Neural progenitor cell (in vitro differentiated cells): ENCODE data around the gene ATP2B3. TPM values are rescaled to one million over a fixed set of nuclear protein-coding genes. Genes with fewer than 3 reads are reported as not detected.

ENCODE experiments used
- DNase-seq: peaks from one replicate; pipeline ENCODE4 v3.0.0-alpha.2; 2016; ENCODE audit warnings: low spot score
- H2AFZ ChIP-seq: fragments of 200-600 bp; sonication (generic); replicated peaks from 2 replicates; pipeline ENCODE4 v1.6.1; 2016; ENCODE audit warnings: antibody characterized with exemption
- H3F3A ChIP-seq: fragments of 200-600 bp; sonication (generic); 2 replicates; pipeline ENCODE4 v1.6.1; 2016; ENCODE audit warnings: antibody characterized with exemption, low read depth
- H3K27ac ChIP-seq: fragments of 200-600 bp; sonication (generic); 2 replicates; pipeline ENCODE4 v1.5.1; 2016; ENCODE audit warnings: mild to moderate bottlenecking
- H3K27me3 ChIP-seq: fragments of 200-600 bp; sonication (generic); 2 replicates; pipeline ENCODE4 v1.6.1; 2016; ENCODE audit warnings: mild to moderate bottlenecking, moderate library complexity
- H3K36me3 ChIP-seq: fragments of 200-600 bp; sonication (generic); 2 replicates; pipeline ENCODE4 v1.5.1; 2016
- H3K4me1 ChIP-seq: fragments of 200-600 bp; sonication (generic); 2 replicates; pipeline ENCODE4 v1.6.1; 2016; ENCODE audit warnings: mixed run types
- H3K4me2 ChIP-seq: fragments of 200-600 bp; sonication (generic); 2 replicates; pipeline ENCODE4 v1.6.1; 2016
- H3K4me3 ChIP-seq: fragments of 200-600 bp; sonication (generic); 2 replicates; pipeline ENCODE4 v1.5.1; 2016
- H3K79me2 ChIP-seq: fragments of 200-600 bp; sonication (generic); 2 replicates; pipeline ENCODE4 v1.6.1; 2016; ENCODE audit warnings: low read depth
- H3K9ac ChIP-seq: fragments of 200-600 bp; sonication (generic); 2 replicates; pipeline ENCODE4 v1.6.1; 2016
- H3K9me3 ChIP-seq: fragments of 200-600 bp; sonication (generic); 2 replicates; pipeline ENCODE4 v1.5.1; 2016; ENCODE audit warnings: low read depth
- H4K20me1 ChIP-seq: fragments of 200-600 bp; sonication (generic); 2 replicates; pipeline ENCODE4 v1.6.1; 2016; ENCODE audit warnings: low read depth
- H3K27ac Mint-ChIP-seq: 3 replicates; pipeline ENCODE4 v1.8.0; 2021; ENCODE audit warnings: mixed read lengths
- H3K27me3 Mint-ChIP-seq: 2 replicates; pipeline ENCODE4 v1.8.0; 2022; ENCODE audit warnings: low read depth, mild to moderate bottlenecking, inconsistent platforms, moderate library complexity, mixed read lengths; ENCODE audit not compliant: insufficient read depth
- H3K36me3 Mint-ChIP-seq: 3 replicates; pipeline ENCODE4 v1.8.0; 2021; ENCODE audit warnings: mixed read lengths
- H3K4me1 Mint-ChIP-seq: 3 replicates; pipeline ENCODE4 v1.8.0; 2021; ENCODE audit warnings: mixed read lengths
- H3K4me3 Mint-ChIP-seq: 3 replicates; pipeline ENCODE4 v1.8.0; 2021; ENCODE audit warnings: mild to moderate bottlenecking, moderate library complexity, mixed read lengths
- H3K9me3 Mint-ChIP-seq: 3 replicates; pipeline ENCODE4 v1.8.0; 2020; ENCODE audit warnings: mixed read lengths
- EZH2 ChIP-seq: fragments of 200-600 bp; sonication (generic); IDR thresholded peaks from 2 replicates; pipeline ENCODE4 v1.6.1; 2017; ENCODE audit warnings: antibody characterized with exemption, mild to moderate bottlenecking, moderate library complexity
- EZH2phosphoT487 ChIP-seq: fragments of 200-600 bp; sonication (generic); IDR thresholded peaks from 2 replicates; pipeline ENCODE4 v1.6.1; 2017; ENCODE audit warnings: antibody characterized with exemption
- total RNA-seq: library from RNA; depleted of rRNA; stranded (reverse); fragments of >200 nt; gene quantifications from 2 replicates; pipeline ENCODE4 v1.2.3, GENCODE V29; 2015; ENCODE audit warnings: low replicate concordance
- TF ChIP-seq, protein P1 (sequence below): fragments of 200-600 bp; sonication (generic); IDR thresholded peaks from 2 replicates; pipeline ENCODE4 v1.5.1; 2017; ENCODE audit warnings: antibody characterized with exemption, mild to moderate bottlenecking

Gene ATP2B3
- total RNA-seq, 1 donor from 2014 or later, result not detected

DNA sequence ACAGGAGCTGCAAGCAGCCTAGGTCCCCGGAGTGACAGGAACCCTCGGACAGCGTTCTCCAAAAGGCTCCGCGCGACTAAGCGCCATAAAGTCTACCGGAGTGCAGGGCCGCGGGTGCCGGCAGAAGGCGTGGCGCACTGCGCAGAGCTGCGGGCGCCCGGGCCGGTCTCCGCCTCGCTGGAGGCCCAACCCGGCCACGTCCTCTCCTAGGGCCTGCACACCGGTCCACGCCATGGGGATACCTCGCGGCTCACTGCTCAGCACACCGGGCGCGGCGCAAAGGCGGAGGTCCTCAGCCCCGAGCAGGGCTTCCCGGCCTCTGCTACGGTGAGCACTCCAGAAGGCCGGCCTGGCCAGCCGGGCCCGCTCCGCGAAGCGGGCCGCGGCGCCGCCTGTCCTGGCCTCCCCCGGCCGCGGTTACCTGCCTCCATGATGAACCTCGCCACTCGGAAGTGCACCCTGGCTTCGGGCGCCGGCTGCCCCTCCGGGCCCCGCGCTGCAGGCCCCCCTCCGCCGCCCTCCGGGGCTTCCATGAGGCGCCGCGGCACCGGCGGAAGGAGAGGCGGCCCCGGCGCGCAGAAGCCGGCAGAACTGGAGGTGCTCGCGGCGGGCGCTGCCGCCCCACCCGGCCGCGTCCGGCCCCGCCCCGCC is 81.2 kb downstream of the ATP2B3 start, which contains the start of gene CCNQ:
TSS of gene CCNQ (minus strand) at position 599 of the 651 bp plus-strand sequence. CDS start at position 533, 66 bp downstream.
- Mint-ChIP-seq H3K4me3 (peak within 1 kb of the TSS; percentile 88), H3K9me3 (peaks cover 42% of the 10 kb centered on the region)
- H2AFZ ChIP-seq, result peak within 1 kb of the TSS; percentile 69

DNA sequence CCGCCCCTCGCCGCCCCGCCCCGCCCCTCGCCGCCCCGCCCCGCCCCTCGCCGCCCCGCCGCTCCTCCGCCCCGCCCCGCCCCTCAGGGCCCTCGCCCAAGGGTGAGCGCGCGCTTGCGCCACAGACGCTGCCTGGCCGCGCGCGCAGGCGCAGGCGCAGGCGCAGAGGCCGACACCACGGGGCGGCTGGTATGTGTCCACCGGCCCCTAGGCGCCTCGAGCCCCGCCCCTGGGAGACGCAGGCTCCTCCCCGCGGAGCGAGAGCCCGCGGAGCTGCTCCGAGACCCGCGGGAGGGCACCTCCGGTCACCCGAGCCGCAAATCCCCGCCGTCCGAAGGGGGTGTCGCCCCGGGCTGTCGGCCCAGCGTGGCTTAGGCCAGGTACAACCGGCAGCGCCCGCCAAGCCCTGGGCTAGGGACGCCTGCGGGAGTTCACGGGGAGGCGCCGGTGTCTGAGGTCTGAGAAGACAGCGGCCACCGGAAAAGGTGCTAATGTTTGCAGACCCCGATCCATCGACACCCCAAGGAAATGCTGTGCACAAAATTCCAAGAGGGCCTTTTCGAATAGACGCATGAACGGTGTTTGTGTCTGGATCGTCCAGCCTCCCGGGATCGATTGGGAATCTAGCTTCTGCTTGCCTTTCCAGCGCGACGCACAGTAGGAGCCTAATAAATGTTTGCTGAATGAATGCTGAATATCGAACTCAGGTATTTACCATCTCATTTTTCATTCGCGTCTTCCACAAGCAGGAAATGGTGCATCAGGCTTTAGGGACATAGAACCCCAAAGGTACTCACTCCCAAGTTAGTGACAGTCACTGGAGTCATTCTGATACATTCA is 82.0 kb downstream of the ATP2B3 start:
- H3K4me3 Mint-ChIP-seq, result peak overlapping the region; percentile 85
- peak overlapping the region; percentile 36 for H3K9ac ChIP-seq
- H3K4me3 ChIP-seq, result peak overlapping the region; percentile 71
- H3K4me2 ChIP-seq, result peak overlapping the region; percentile 70
- H3K27ac Mint-ChIP-seq, result no peak overlapping the region
- H3F3A ChIP-seq, result no peaks in the 10 kb centered on the region
- peaks cover 15% of the 10 kb centered on the region for H3K27me3 Mint-ChIP-seq
- H3K9me3 Mint-ChIP-seq, result peaks cover 47% of the 10 kb centered on the region
- peaks cover 5% of the 10 kb centered on the region for H4K20me1 ChIP-seq
- no peak overlapping the region for H3K27ac ChIP-seq
- TF ChIP-seq, protein P1, sequence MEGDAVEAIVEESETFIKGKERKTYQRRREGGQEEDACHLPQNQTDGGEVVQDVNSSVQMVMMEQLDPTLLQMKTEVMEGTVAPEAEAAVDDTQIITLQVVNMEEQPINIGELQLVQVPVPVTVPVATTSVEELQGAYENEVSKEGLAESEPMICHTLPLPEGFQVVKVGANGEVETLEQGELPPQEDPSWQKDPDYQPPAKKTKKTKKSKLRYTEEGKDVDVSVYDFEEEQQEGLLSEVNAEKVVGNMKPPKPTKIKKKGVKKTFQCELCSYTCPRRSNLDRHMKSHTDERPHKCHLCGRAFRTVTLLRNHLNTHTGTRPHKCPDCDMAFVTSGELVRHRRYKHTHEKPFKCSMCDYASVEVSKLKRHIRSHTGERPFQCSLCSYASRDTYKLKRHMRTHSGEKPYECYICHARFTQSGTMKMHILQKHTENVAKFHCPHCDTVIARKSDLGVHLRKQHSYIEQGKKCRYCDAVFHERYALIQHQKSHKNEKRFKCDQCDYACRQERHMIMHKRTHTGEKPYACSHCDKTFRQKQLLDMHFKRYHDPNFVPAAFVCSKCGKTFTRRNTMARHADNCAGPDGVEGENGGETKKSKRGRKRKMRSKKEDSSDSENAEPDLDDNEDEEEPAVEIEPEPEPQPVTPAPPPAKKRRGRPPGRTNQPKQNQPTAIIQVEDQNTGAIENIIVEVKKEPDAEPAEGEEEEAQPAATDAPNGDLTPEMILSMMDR, result no peak
- TF ChIP-seq EZH2phosphoT487 (no peak), EZH2 (no peak)
- peaks cover 8% of the 10 kb centered on the region for H3K36me3 Mint-ChIP-seq
- peaks cover 17% of the 10 kb centered on the region for H3K4me1 Mint-ChIP-seq
- no peaks in the 10 kb centered on the region for H3K36me3 ChIP-seq
- H3K79me2 ChIP-seq, result peaks cover 20% of the 10 kb centered on the region
- no peaks in the 10 kb centered on the region for H3K9me3 ChIP-seq
- peak; percentile 93 for DNase-seq
- peak overlapping the region; percentile 69 for H2AFZ ChIP-seq
- H3K4me1 ChIP-seq, result no peaks in the 10 kb centered on the region
- no peaks in the 10 kb centered on the region for H3K27me3 ChIP-seq

More for the DNA sequence above, 81.2 kb downstream of the ATP2B3 start, which contains the start of gene CCNQ:
- Histone ChIP-seq H3K4me3 (peak within 1 kb of the TSS; percentile 74), H3F3A (no peaks in the 10 kb centered on the region), H3K4me1 (no peaks in the 10 kb centered on the region), H3K9ac (peak within 1 kb of the TSS; percentile 52), H3K4me2 (peak within 1 kb of the TSS; percentile 83), H3K9me3 (no peaks in the 10 kb centered on the region), H3K27me3 (no peaks in the 10 kb centered on the region), H3K36me3 (no peaks in the 10 kb centered on the region), H3K27ac (no peak within 1 kb of the TSS), H4K20me1 (peaks cover 5% of the 10 kb centered on the region), H3K79me2 (peaks cover 20% of the 10 kb centered on the region)
- Mint-ChIP-seq H3K4me1 (peaks cover 17% of the 10 kb centered on the region), H3K27me3 (peaks cover 15% of the 10 kb centered on the region), H3K27ac (no peak within 1 kb of the TSS), H3K36me3 (peaks cover 8% of the 10 kb centered on the region)
- TF ChIP-seq, protein P1, result no peak
- TF ChIP-seq EZH2, result no peak
- peak; percentile 24 for TF ChIP-seq EZH2phosphoT487
- DNase-seq, result peak; percentile 60

DNA sequence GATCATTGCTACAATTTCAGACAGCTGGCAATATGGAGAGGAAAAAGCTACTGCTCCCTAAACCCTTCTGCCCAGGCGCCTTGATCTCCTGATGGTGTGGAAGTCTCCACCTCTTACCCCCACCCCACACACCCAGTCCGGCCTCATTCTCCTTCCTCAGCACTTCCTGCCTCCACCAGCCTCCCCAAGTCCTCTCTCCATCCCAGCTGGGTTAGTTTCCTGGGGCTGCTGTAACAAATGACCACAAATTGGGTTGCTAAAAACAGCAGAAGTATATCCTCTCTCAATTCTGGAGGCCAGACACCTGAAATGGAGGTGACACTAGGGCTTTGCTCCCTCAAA is 82.6 kb downstream of the ATP2B3 start:
- H3K9ac ChIP-seq, result no peak overlapping the region
- Mint-ChIP-seq H3K27me3 (peaks cover 13% of the 10 kb centered on the region), H3K27ac (no peak overlapping the region), H3K4me3 (peak overlapping the region; percentile 85), H3K36me3 (peaks cover 8% of the 10 kb centered on the region), H3K9me3 (peaks cover 48% of the 10 kb centered on the region), H3K4me1 (peaks cover 17% of the 10 kb centered on the region)
- H4K20me1 ChIP-seq, result peaks cover 5% of the 10 kb centered on the region
- H3K27me3 ChIP-seq, result no peaks in the 10 kb centered on the region
- H3K36me3 ChIP-seq, result no peaks in the 10 kb centered on the region
- TF ChIP-seq EZH2 (no peak), EZH2phosphoT487 (no peak)
- TF ChIP-seq, protein P1, result no peak
- H3K27ac ChIP-seq, result no peak overlapping the region
- peak overlapping the region; percentile 71 for H3K4me3 ChIP-seq
- peak overlapping the region; percentile 70 for H3K4me2 ChIP-seq
- H3K4me1 ChIP-seq, result no peaks in the 10 kb centered on the region
- no peaks in the 10 kb centered on the region for H3K9me3 ChIP-seq
- H3F3A ChIP-seq, result no peaks in the 10 kb centered on the region
- H3K79me2 ChIP-seq, result peaks cover 20% of the 10 kb centered on the region
- DNase-seq, result no peak
- H2AFZ ChIP-seq, result no peak overlapping the region
